OCI-LY3 (cell line): ENCODE results near the gene ZBTB11.
"Not testable (repeated sequence)": the region's sequence is repeated elsewhere in the genome, so short reads cannot be mapped to it uniquely, and the experiment has no call there.

Experiments used
- CTCF ChIP-seq: fragments of 200-600, 300-600 bp; sonication (generic); IDR thresholded peaks from 2 replicates; pipeline ENCODE4 v1.5.1; 2014; ENCODE audit warnings: antibody characterized with exemption, low read length, low read depth
- EZH2phosphoT487 ChIP-seq: fragments of 200-600 bp; shearing (Covaris generic); IDR thresholded peaks from 2 replicates; pipeline ENCODE4 v1.6.1; 2018; ENCODE audit warnings: antibody characterized with exemption, mixed run types, low read depth

- TF ChIP-seq CTCF, EZH2phosphoT487: not testable (repeated sequence)
These were observed 45.0 kb downstream of the ZBTB11 start for GRCh38 chr3:101631959-101632358.
